GM23338 (cell line): ENCODE data around the gene MRNIP. TPM values are rescaled to one million over a fixed set of nuclear protein-coding genes. Genes with fewer than 3 reads are reported as not detected.

Experiments used
- ATAC-seq: fragments of 200-7000 bp; cut with Tn5 transposase; 3 replicates; pipeline ENCODE4 v1.9.1; 2020
- DNase-seq: peaks from one replicate; pipeline ENCODE4 v3.0.0-alpha.2; 2015; ENCODE audit warnings: low spot score
- H2AFZ ChIP-seq: fragments of 200-600 bp; sonication (generic); 2 replicates; pipeline ENCODE4 v1.8.0; 2016; ENCODE audit warnings: antibody characterized with exemption, mild to moderate bottlenecking, moderate library complexity
- H3F3A ChIP-seq: fragments of 200-600 bp; sonication (generic); replicated peaks from 2 replicates; pipeline ENCODE4 v1.8.0; 2017; ENCODE audit warnings: antibody characterized with exemption, mixed run types, low read depth
- H3K27ac ChIP-seq: fragments of 200-600 bp; sonication (generic); 2 replicates; pipeline ENCODE4 v1.6.1; 2016; ENCODE audit warnings: low read depth
- H3K27me3 ChIP-seq: fragments of 200-600 bp; sonication (generic); 2 replicates; pipeline ENCODE4 v1.8.0; 2016; ENCODE audit warnings: mild to moderate bottlenecking, mixed run types, moderate library complexity; ENCODE audit not compliant: insufficient read depth
- H3K36me3 ChIP-seq: fragments of 200-600 bp; sonication (generic); 2 replicates; pipeline ENCODE4 v1.8.0; 2016; ENCODE audit warnings: mild to moderate bottlenecking; ENCODE audit not compliant: insufficient read depth
- H3K4me1 ChIP-seq: fragments of 200-600 bp; sonication (generic); 2 replicates; pipeline ENCODE4 v1.8.0; 2016; ENCODE audit warnings: mild to moderate bottlenecking, moderate library complexity; ENCODE audit not compliant: insufficient read depth
- H3K4me2 ChIP-seq: fragments of 200-600 bp; sonication (generic); 2 replicates; pipeline ENCODE4 v1.7.1; 2017; ENCODE audit warnings: mixed run types
- H3K4me3 ChIP-seq: fragments of 200-600 bp; sonication (generic); 2 replicates; pipeline ENCODE4 v1.6.1; 2016; ENCODE audit warnings: mixed run types
- H3K79me2 ChIP-seq: fragments of 200-600 bp; sonication (generic); replicated peaks from 2 replicates; pipeline ENCODE4 v1.8.0; 2017; ENCODE audit warnings: mild to moderate bottlenecking; ENCODE audit not compliant: insufficient read depth
- H3K9me2 ChIP-seq: fragments of 200-600 bp; sonication (generic); 2 replicates; pipeline ENCODE4 v1.8.0; 2017; ENCODE audit not compliant: insufficient read depth
- H4K20me1 ChIP-seq: fragments of 200-600 bp; sonication (generic); replicated peaks from 2 replicates; pipeline ENCODE4 v1.8.0; 2017; ENCODE audit warnings: mild to moderate bottlenecking; ENCODE audit not compliant: insufficient read depth
- H3K27ac Mint-ChIP-seq: 2 replicates; pipeline ENCODE4 v1.8.0; 2020; ENCODE audit warnings: inconsistent platforms, mild to moderate bottlenecking, moderate library complexity, mixed read lengths
- H3K27me3 Mint-ChIP-seq: 3 replicates; pipeline ENCODE4 v1.8.0; 2022; ENCODE audit warnings: low read depth, mild to moderate bottlenecking, moderate library complexity, mixed read lengths, inconsistent platforms; ENCODE audit not compliant: insufficient read depth, poor library complexity
- H3K36me3 Mint-ChIP-seq: 3 replicates; pipeline ENCODE4 v1.8.0; 2021; ENCODE audit warnings: low read depth, mild to moderate bottlenecking, inconsistent platforms, moderate library complexity, mixed read lengths
- H3K4me1 Mint-ChIP-seq: 3 replicates; pipeline ENCODE4 v1.8.0; 2020; ENCODE audit warnings: mild to moderate bottlenecking, inconsistent platforms, mixed read lengths
- H3K4me3 Mint-ChIP-seq: 3 replicates; pipeline ENCODE4 v1.8.0; 2021; ENCODE audit warnings: moderate library complexity, mild to moderate bottlenecking, inconsistent platforms, mixed read lengths
- H3K9me3 Mint-ChIP-seq: 3 replicates; pipeline ENCODE4 v1.8.0; 2020; ENCODE audit warnings: moderate library complexity, mild to moderate bottlenecking, inconsistent platforms, mixed read lengths
- CREB1 ChIP-seq: fragments of 250-450 bp; sonication (Bioruptor Pico); IDR thresholded peaks from 2 replicates; pipeline ENCODE4 v1.5.0; 2020; ENCODE audit warnings: low read depth, mild to moderate bottlenecking, moderate library complexity
- CTCF ChIP-seq, 2 experiments: fragments of 200-600 bp in 1 of 2; sonication (generic) in 1 of 2; conservative IDR thresholded peaks; 2 replicates each; pipeline versions ENCODE4 v1.5.1 to v1.6.1; 2016 to 2017; ENCODE audit warnings: antibody characterized with exemption in 2 of 2, low read depth in 2 of 2, mild to moderate bottlenecking in 2 of 2, moderate library complexity in 1 of 2
- NANOG ChIP-seq: IDR thresholded peaks from 2 replicates; pipeline ENCODE4 v1.6.1; 2016; ENCODE audit warnings: antibody characterized with exemption, borderline replicate concordance
- POLR2AphosphoS5 ChIP-seq: IDR thresholded peaks from 2 replicates; pipeline ENCODE4 v1.6.1; 2016; ENCODE audit warnings: antibody characterized with exemption, low read depth
- REST ChIP-seq: IDR thresholded peaks from one replicate; pipeline ENCODE4 v1.6.1; 2018; ENCODE audit warnings: antibody characterized with exemption; ENCODE audit not compliant: unreplicated experiment
- ZNF114 ChIP-seq: fragments of 250-450 bp; sonication (Bioruptor Pico); IDR thresholded peaks from 2 replicates; pipeline ENCODE4 v1.5.0; 2020; ENCODE audit warnings: mild to moderate bottlenecking, moderate library complexity
- ZNF331 ChIP-seq: fragments of 250-450 bp; sonication (Bioruptor Pico); IDR thresholded peaks from 2 replicates; pipeline ENCODE4 v1.5.0; 2020; ENCODE audit warnings: low read depth, mild to moderate bottlenecking, moderate library complexity
- polyA plus RNA-seq: library from polyadenylated mRNA; unstranded; fragments of >200 nt; fragmentation: Nextera tagmentation; extraction: Ambion mirVana; gene quantifications from 2 replicates; pipeline ENCODE4 v1.2.1, GENCODE V29; 2016
- total RNA-seq: library from RNA; depleted of rRNA; stranded (reverse); fragments of >200 nt; shearing (Covaris generic); gene quantifications from 2 replicates; pipeline ENCODE4 v1.2.3, GENCODE V29; 2014

The MRNIP gene
- total and polyA plus RNA-seq, 2 experiments from 2014 or later: 18.2 to 34.4 TPM

- Histone ChIP-seq H3K27me3 (peaks cover 12% of the 10 kb centered on the region; the same call in 1 of the 2 replicates), H2AFZ (0 out of 2 replicates have a peak overlapping the region, but pooled peaks have one; percentile 32), H3K4me2 (peak overlapping the region; percentile 84), H3K4me3 (peak overlapping the region; percentile 57), H3K36me3 (peaks cover 5% of the 10 kb centered on the region; the same call in 1 of the 2 replicates), H3K9me2 (no peaks in the 10 kb centered on the region), H4K20me1 (peaks cover 7% of the 10 kb centered on the region), H3K27ac (no peak overlapping the region), H3K4me1 (peaks cover 39% of the 10 kb centered on the region), H3K79me2 (peaks cover 14% of the 10 kb centered on the region), H3F3A (peaks cover 29% of the 10 kb centered on the region)
- peaks cover 28% of the 10 kb centered on the region for H3K36me3 Mint-ChIP-seq
- H3K27me3 Mint-ChIP-seq: peaks cover 41% of the 10 kb centered on the region
- peaks cover 38% of the 10 kb centered on the region for H3K4me1 Mint-ChIP-seq
- no peak overlapping the region for H3K27ac Mint-ChIP-seq
- TF ChIP-seq ZNF114 (CRISPR knock-in tag): no peak
- no peak for TF ChIP-seq ZNF331 (CRISPR knock-in tag)
- TF ChIP-seq CTCF (conservative IDR thresholded peaks at IDR 0.05; ENCODE audit: low read depth in 2 of 2): no peak; a peak in 1 of 4 replicates
- peak; percentile 55 for DNase-seq
- peak overlapping the region; percentile 64 for H3K4me3 Mint-ChIP-seq
- no peaks in the 10 kb centered on the region for H3K9me3 Mint-ChIP-seq
- no peak for ATAC-seq
Measured at GRCh38 chr5:179817470-179817840, 41.2 kb downstream of the MRNIP start.

- Histone ChIP-seq H3K27ac (no peak overlapping the region), H2AFZ (0 out of 2 replicates have a peak overlapping the region, but pooled peaks have one; percentile 32), H3K4me2 (peak overlapping the region; percentile 84), H3K9me2 (no peaks in the 10 kb centered on the region), H4K20me1 (peaks cover 2% of the 10 kb centered on the region), H3K4me3 (peak overlapping the region; percentile 57), H3K27me3 (peaks cover 12% of the 10 kb centered on the region; the same call in 1 of the 2 replicates), H3K36me3 (peaks cover 5% of the 10 kb centered on the region; the same call in 1 of the 2 replicates), H3K79me2 (peaks cover 9% of the 10 kb centered on the region), H3F3A (peaks cover 26% of the 10 kb centered on the region), H3K4me1 (peaks cover 34% of the 10 kb centered on the region)
- ATAC-seq (peak; percentile 1), DNase-seq (peak; percentile 58)
- H3K9me3 Mint-ChIP-seq: no peaks in the 10 kb centered on the region
- TF ChIP-seq POLR2AphosphoS5: peak; percentile 33; the same call in 1 of the 2 replicates
- no peak for TF ChIP-seq REST
- TF ChIP-seq CTCF (conservative IDR thresholded peaks at IDR 0.05; ENCODE audit: low read depth in 2 of 2): peak in 1 of 2 experiments; percentile 45; a peak in 2 of 4 replicates
- TF ChIP-seq CREB1: no peak
- no peak for TF ChIP-seq NANOG
- H3K27me3 Mint-ChIP-seq: peaks cover 41% of the 10 kb centered on the region
- no peak overlapping the region for H3K27ac Mint-ChIP-seq
- H3K4me3 Mint-ChIP-seq: peak overlapping the region; percentile 68
- H3K36me3 Mint-ChIP-seq: peaks cover 26% of the 10 kb centered on the region
- H3K4me1 Mint-ChIP-seq: peaks cover 34% of the 10 kb centered on the region
Measured at GRCh38 chr5:179816796-179817469, 41.7 kb downstream of the MRNIP start.
